Skin of body (tissue), 2 donors: ENCODE results near the gene DGKZ. TPM values are rescaled to one million over a fixed set of nuclear protein-coding genes. Genes with fewer than 3 reads are reported as not detected.

Experiments
- DNase-seq: peaks from one replicate; lab custom pipeline; 2025; lab: John Stamatoyannopoulos, UW
- total RNA-seq: library from RNA; depleted of rRNA; stranded (reverse); fragments of >200 nt; gene quantifications from one replicate; pipeline ENCODE4 v1.2.3, GENCODE V29; 2014

Gene DGKZ
- total RNA-seq, 1 donor from 2014 or later, result 30.4 TPM

- DNase-seq, result no peak
These were observed 24.5 kb upstream of the DGKZ start for GRCh38 chr11:46322759-46323158.

- no peak for DNase-seq
These were observed 20.3 kb upstream of the DGKZ start for GRCh38 chr11:46326813-46327416.

DNA sequence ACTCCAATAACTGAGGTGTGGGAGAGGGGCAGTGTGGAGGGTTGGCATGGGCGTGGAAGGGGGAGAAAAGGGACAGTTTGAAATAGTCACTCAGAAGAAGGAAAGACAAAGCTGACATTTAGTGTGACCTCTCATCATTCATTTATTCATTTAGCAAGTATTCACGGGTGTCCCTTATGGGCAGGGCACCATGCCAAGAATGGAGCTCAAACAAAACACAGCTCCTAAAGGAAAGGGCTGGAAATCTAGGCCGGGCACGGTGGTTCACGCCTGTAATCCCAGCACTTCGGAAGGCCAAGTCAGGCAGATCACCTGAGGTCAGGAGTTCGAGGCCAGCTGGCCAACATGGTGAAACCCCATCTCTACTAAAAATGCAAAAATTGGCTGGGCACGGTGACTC, 19.4 kb upstream of the DGKZ start:
- DNase-seq, result no peak

- DNase-seq, result no peak
These were observed 17.1 kb upstream of the DGKZ start for GRCh38 chr11:46330154-46330553.

DNA sequence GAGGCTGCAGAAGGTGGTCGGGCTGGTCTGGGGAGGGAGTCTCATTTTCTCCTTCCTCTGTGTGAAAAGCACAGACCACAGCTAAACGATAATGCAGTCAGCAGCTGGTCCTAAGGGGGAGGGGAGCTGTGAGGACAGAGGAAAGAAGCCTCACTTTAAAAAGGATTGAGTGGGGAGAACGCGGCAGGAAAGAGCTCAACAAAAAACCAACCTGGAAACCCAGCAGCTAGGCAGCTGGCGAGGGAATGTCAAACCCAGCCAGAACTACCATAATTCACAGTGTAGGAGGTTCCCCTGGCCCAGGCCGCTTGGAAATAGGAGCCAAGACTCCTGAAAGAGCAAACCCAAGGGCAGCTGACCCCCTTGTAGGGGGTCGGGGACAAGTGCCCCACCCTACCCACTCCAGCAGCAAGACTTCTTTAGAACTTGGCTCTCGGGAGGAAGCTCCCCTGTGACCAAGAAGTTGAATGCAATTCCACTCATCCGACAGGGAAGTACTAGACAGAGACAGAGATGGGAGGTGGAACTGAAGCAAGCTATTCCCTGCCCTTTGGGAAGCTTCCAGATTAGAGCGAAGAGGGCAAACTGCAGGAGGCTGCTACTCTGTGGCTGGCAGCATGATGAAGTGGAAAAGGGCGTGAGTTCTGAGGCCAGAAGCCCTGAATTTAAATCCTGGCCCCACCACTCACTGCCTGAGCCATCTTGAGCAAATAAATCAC, 16.5 kb upstream of the DGKZ start:
- DNase-seq, result no peak

- DNase-seq, result no peak
These were observed 15.8 kb upstream of the DGKZ start for GRCh38 chr11:46331282-46331984.

DNA sequence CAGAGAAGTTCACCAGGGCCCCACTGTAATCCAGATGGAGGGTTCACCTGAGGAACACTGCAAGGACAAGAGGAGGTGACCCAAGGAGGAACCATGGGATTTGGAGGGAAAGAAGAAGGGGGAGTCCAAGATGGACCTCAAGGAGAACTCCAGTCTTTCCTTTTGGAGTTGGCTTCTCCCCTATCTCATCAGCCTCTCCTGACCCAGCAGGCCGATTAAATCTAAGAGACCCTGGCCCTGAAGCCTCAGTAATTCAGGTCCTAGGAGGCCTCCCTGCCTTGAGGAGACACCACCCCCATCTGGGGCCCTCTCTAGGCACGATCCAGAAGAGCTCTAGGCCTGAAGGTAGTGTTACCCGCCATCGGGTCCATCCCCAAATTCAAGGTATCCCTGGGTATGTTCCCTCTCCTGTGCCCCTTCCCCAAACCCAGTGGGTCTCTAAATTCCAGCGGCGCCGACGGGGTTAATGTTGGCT, 15.1 kb upstream of the DGKZ start:
- DNase-seq, result no peak

DNA sequence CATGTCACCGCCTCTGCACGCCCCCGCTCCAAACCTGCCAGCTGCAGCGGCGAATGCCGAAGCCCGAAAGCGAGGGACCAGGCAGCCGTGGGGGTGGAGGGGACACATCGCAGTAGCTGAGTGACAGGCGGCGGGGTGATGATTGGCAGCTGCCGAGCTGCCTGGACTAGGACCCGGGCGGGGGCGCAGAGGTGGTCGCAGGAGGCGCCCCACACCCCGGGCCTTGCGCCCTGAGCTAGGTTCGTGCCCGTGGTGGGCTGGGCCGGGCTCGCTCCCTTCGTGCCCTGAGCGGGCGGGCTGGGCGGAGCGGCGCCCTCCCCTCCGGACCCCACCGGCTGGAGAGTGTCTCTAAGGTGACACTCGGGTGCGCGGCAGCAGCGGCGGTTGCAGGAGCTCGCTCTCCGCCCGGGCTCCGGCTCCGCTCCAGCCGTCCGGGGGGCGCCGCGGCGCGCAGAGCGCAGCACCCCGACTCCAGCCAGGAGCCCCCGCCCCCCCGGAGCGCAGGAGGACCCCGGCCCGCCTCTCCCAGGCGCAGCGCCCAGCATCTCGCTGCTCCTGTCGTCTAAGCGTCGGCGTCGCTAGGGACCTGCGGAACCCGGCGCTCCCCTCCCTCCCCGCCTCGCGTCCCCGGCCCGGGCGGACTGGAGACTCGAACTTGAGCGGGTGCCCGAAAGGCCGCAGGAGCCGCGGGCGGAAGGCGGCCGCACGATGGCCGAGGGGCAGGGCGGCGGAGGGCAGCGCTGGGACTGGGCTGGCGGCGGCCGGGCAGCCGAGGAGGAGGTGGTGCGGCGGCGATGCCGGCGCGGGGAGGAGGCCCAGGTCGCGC, 14.5 kb upstream of the DGKZ start:
- DNase-seq, result no peak

DNA sequence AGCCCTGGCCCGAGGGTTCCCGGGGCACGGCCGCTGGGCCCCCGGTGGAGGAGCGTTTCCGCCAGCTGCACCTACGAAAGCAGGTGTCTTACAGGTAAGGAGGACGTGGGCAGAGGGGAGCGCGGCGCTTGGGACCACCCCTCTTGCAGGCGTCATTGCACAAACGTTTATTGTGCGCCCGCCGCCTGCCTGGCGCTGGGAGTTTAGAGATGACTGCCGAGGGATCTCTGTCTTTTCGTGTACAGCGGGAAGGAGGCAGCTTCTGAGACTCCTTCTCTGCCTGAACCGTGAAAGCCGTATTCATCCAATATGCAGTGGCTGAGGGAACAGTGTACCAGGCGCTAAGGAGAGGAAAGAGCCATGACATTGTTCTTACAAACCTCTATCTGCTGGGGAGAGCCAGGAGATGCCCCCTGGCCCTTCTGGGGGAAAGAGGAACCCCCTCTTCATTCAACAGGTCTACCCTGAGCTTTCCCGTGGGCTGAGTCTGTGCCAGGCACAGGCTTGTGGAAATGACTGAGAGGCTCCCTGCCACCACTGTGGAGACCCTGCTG, 13.8 kb upstream of the DGKZ start:
- no peak for DNase-seq

- DNase-seq, result no peak
These were observed 13.1 kb upstream of the DGKZ start for GRCh38 chr11:46334211-46334610.

GRCh38 chr11:46335271-46335670, 12.0 kb upstream of the DGKZ start:
- no peak for DNase-seq

DNA sequence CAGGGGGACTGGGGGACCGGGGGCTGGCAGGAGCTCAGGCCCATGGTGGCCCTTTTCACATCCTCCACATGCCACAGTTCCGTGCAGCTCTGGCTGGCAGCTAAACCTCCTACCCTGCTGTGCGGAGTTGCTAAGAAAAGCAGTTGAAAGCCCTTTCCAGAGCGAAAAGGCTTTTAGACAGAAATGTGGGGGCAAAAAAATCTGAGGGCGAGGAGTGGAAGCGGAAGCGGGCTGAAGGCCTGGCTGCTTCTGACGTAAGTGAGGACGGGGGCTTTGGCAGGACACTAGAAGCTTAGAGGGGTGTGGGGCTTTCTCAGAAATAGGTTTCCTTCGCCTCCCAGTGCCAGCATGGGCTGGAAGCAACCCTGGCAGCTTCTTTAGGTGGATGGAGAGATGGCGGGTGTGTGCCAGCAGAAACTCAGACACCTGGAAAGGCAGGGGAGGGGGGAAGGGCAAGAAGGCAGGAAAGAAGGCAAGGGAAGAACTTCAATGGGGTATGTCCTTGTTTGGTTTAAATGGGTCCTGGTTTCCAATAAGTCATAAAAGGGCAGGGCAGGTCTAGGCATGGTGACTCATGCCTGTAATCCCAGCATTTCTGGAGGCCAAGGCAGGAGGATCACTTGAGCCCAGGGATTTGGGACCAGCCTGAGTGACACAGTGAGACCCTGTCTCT, 11.2 kb upstream of the DGKZ start:
- DNase-seq, result no peak

DNA sequence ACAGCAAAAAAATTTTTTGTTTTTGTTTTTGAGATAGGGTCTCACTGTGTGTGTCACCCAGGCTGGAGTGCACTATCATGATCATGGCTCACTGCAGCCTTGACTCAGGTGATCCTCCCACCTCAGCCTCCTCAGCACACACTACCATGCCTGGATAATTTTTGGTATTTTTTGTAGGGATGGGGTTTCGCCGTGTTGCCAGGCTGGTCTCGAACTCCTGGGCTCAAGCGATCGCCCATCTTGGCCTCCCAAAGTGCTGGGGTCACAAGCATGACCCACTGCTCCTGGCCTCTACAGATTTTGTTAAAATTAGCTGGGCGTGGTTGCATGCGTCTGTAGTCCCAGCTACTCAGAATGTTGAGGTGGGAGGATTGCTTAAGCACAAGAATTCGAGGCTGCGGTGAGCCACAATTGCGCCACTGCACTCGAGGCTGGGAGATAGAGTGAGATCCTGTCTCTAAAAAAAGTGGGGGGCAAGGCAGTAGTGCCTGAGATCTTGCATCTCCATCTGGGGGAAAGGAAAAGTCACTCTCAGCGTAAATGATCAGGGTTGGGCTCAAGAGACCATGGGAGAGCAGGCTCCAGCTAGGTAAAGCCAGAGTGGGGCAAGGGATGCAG, 10.6 kb upstream of the DGKZ start:
- no peak for DNase-seq

DNA sequence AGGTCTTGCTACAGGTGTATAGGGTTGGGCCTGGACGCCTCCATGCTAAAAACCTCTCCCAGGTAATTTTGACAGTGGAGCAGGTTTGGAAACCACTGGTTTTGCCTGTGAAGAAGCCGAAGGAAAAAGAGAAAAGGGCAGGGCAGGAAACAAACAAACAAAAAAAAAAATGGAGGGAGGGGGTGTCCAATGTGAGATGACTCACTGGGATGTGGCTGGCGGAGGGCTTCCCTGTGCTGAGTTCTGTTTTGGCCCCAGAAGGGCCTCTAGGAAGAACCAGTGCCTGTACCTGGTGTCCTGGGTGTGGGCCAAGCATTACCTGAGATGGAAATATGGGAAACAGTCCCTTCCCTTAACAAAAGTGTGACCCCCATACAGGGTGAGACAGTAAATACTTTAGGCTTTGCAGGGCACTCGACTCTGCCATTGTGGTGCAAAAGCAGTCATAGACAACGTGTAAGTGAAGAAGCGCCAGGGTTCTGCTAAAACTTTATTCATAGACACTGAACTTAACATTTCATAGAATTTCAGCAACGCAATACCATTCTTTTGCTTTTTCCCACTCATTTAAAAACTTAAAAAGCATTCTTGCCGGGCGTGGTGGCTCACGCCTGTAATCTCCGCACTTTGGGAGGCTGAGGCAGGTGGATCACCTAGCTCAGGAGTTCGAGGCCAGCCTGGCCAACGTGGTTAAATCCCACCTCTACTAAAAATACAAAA, 9.5 kb upstream of the DGKZ start:
- DNase-seq, result no peak

DNA sequence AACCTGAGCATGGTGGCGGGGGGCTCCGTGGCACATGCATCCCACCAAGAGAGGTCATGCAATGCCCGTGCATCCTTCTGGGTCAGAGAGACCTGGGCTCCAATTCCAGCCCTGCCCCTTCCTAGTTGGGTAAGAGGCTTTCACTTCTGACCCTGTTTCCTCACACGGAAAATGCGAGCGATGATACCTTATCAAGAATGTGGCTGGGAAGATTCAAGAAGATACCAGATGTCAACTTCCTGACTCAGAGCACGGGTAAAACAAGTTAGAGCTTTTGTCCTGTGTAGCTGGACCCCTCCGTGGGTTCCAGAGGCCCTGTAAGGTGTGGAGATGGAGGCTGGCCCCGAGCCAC, 8.7 kb upstream of the DGKZ start:
- DNase-seq, result no peak

DNA sequence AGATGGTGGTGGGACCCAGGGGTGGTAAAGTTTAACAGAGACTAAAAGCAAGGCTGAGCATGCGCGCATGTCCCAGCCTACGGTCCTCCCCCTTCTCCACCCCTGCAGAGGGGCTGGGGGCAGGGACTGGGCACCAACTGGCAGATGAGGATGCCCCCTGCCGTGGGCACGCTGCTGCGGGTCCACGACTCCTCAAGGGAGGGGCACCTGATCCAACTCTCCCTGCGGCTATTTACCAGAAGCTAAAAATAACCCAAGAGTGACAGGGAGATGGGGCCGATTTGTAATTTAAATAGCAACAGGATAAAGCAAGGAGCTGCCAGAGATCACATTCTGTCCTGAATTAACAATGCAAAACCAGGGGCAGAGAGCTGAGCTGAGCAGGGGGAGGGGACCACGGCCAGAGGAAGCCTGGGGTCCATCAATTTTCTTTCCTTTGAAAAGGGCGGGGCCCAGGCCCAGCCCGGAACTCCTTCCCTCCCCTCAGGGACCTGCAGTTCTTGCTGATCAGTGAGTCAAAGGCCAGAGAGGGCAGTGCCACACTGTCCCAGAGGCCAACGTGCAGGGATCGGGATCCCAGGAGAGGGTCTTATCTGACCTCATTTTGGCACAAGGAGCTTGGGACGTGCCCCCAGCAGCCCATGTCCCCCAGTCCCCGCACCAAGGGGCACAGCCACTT, 8.1 kb upstream of the DGKZ start:
- no peak for DNase-seq

GRCh38 chr11:46339816-46340215, 7.4 kb upstream of the DGKZ start:
- DNase-seq, result no peak

DNA sequence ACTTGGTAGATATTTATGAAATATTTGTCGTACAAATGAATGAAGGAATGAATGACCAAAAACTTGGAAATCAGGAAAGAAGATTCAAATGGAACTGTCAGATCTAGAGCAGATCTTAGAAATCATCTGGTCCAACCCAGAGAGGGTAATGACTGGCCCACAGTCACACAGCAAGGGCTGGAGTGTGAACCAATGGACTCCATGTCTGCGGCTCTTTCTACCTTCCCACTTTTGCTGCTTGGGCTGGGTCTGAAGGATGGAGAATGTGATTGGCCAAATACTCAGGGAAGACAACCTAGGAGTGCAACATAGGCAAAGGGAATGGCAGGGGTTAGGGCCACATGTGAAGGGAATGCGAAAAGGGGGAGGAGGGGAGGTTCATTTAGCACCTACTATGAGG, 5.8 kb upstream of the DGKZ start:
- DNase-seq, result no peak

GRCh38 chr11:46342239-46342638, 5.0 kb upstream of the DGKZ start:
- DNase-seq, result peak; percentile 35
